Left forelimb (tissue), 1 donor: ENCODE results near the gene TMEM187.

Experiments
- DNase-seq: peaks from one replicate; pipeline ENCODE4 v3.0.0-alpha.2; 2018; ENCODE audit warnings: low spot score

TMEM187 gene

GRCh38 chrX:153972368-153973126, at the start of gene TMEM187:
Gene TMEM187 (plus strand): TSS chrX:153972754. CDS start chrX:153982063, 9,309 bp downstream.
- DNase-seq = peak; percentile 90

GRCh38 chrX:153922932-153923857, 49.4 kb upstream of the TMEM187 start:
- peak; percentile 75 for DNase-seq

DNA sequence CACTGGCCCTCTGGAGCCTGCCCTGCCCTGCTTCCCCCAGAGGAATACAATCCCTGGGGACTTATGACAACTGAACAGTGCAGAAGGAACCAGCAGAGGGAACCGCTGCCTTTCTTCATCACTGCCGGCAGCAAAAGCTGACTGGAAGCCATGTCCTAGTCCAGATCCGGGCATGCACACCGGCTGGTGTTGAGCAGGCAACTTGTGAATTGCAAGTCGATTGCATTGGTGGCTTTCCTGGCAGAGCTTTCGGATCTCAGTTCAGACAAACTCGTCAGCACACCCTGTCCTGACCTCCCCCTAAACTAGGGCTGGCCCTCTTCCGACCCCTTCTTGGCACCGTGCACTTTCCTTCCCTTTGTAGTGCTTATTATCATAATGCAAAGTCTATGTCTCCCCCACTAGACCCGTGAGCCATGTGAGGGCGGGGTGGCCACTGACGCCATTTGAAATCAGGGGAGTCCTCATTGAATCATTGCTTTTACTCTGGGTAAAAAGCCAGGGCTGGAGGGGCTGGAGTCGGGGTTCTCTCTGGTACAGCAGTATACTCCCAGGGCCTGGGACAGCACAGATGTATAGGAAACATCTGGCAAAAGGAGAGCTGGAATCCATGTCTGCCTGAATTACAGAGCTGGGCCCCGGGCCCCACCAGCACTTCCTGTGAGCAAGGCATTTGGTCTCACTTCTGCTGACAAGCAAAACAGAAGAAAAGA, 48.2 kb upstream of the TMEM187 start:
- no peak for DNase-seq

- DNase-seq = no peak
Measured at GRCh38 chrX:153925387-153925738, 47.2 kb upstream of the TMEM187 start.

- DNase-seq = no peak
Measured at GRCh38 chrX:153925739-153926551, 46.6 kb upstream of the TMEM187 start, which contains the start of gene ARHGAP4. Gene ARHGAP4 (minus strand): TSS chrX:153926264. CDS start chrX:153926202, 62 bp downstream.

GRCh38 chrX:153926552-153926857, 46.0 kb upstream of the TMEM187 start:
- no peak for DNase-seq

DNA sequence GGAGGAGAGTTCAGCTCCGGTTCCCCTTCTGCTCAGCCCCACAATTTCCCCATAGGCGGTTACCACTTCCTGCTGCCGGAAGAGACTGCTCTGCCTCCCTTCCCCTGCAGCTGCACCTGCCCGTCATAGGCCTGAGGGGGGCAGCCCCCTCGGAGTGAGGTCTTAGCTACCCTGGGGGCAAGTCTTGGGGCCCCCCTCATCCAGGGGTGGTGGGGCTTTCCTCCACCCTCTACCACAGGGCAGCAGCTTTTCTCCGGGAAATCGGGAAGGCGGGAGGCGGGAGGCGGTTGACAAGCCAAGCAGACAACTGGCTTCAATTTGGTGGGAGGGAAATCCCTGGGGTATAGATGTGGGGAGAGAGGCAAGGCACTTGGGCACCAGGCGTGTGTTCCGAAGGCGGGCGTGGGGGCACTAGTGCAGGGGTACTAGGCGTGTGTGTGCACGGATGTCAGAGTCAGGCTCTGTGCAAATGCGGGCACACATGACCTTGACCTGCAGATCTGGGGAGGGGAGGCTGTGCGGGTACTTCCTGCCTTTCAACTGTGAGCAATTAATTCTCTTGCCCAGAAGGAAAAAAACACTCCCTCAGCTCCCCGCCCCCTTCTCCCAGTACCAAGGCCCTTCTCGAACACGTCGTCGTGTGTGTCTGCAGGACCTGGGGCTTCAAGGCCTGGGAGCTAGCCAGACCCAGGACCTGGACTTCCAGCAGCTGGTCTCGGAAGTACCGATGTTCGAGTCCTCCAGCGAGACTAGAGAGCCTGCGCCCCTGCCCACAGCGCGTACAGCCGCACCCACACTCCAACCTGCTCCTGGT, 45.5 kb upstream of the TMEM187 start:
- DNase-seq = peak; percentile 75

DNA sequence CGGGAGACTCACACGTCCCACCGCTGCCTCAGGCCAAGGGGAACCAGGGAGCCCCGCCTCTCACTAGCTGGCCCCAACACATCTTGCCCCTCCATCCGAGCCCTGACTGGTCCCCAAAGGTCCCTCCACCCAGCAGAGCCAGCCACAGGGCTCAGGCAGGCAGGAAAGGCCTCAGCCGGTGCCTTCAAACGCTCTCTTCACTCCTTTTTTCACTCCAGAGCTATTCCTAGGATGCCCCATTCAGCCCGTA, 45.0 kb upstream of the TMEM187 start:
- DNase-seq = no peak

DNA sequence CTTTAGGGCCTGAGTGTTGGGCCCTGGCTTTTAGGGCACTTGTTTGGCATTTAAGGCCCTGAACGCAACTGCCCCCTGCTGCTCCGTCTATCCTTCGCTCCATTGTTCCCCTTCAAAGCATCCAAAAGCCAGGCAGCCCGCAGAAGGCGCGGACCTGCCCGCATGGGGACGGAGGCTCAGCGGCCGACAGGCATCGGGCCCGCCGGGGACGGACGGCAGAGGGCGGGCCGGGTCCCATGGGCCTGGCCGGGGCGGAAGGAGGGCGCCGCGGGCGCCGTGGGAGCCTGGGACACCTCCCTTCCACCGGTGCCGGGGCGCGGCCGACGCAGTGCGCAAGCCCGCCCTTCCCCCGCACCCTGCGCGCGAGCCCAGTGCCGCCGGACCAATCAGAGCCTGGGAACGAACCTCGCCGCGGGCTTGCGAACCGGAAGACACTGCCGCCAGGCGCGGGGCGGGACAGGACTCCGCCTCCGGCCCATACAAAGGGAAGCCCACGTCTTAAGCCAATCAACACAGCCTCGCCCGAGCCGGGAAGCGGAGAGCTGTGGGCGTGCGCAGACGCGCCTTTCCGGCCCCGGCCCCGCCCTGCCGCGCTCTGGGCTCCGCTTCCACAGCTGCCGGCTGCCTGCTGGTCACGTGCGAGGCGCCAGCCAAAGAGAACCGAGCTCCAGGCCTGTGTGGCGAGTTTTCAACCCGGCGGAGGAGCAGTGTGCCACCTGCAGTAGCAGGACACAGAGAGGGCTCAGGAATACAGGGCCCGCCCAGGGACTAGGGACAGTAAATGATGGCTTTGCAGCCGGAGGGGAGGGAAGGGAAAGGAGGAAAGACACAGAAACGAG, 44.4 kb upstream of the TMEM187 start:
- DNase-seq = peak; percentile 94

DNA sequence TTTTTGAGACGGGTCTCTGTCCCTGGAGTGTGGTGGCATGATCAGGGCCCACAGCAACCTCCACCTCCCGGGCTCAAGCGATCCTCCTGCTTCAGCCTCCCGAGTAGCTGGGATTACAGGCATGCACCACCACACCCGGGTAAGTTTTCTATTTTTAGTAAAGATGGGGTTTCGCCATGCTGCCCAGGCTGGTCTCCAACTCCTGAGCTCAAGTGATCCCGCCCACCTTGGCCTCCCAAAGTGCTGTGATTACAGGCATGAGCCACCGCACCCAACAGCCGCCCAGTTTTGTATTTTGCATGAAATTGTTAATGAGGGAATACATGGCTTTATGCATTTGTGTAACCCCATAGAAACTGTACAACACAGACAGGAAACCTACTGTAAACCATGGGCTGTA, 43.7 kb upstream of the TMEM187 start:
- no peak for DNase-seq

GRCh38 chrX:153929576-153929975, 43.0 kb upstream of the TMEM187 start:
- no peak for DNase-seq

GRCh38 chrX:153930011-153930910, 42.3 kb upstream of the TMEM187 start:
- DNase-seq = no peak

DNA sequence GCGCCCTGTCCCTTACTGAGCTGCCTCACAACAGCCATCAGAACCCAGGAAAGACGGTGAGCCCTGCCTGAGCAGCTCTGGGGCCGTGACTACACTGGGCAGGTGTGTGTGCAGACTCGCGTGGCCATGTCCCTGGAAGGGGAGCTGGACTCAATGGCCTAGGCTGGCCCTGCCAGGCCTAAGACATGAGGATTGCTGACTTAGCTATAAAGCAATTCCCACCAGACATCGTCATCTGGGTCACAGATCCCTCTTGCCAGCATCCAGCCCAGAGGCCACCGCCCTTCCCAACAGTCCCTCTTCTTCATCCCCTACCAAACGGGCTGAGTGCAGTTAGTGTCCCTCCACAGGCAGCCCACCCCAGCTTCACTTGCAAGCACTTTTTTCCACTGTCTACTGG, 41.4 kb upstream of the TMEM187 start:
- no peak for DNase-seq

GRCh38 chrX:153931748-153932147, 40.8 kb upstream of the TMEM187 start:
- no peak for DNase-seq

- DNase-seq = no peak
Measured at GRCh38 chrX:153932220-153932915, 40.2 kb upstream of the TMEM187 start.

GRCh38 chrX:153933748-153934147, 38.8 kb upstream of the TMEM187 start:
- no peak for DNase-seq

DNA sequence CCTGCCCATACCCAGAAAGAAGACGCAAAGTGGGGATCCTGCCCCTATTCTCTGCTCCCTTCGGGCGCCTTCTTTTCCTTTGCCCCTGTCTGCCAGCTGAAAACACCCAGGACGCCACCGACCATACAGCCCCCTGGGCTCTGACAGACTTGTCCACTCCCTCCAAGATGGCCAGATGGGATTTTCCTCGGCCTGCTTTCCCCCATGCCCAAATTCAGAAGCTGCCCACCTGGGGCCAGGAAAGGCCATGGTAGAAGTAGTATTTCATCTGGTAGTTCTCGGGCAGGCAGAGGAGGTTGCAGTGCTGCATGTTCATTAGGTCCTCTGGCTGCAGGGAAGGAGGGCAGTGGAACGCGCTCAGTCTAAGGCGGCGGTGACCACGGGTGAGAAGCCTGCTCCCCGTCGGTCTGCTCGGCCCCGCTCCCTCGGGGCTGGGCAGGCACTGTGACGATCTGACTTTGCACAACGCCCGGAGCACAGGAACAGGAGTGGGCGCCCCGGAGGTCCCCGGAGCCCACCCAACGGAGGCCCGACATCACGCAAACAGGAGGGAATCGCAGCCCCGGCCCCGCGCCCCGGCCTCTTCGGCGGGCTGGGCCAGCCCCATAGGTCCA, 38.3 kb upstream of the TMEM187 start:
- no peak for DNase-seq

- peak; percentile 77 for DNase-seq
Measured at GRCh38 chrX:153934762-153935325, 37.7 kb upstream of the TMEM187 start, which contains the start of gene NAA10. Gene NAA10 (minus strand): TSS chrX:153935037. CDS start chrX:153934904, 133 bp downstream.
